ENCODE measurements around the gene PFKFB1. TPM values are rescaled to one million over a fixed set of nuclear protein-coding genes. Genes with fewer than 3 reads are reported as not detected.

The PFKFB1 gene
- total RNA-seq, 1 experiment from 2014 or later, result not detected

DNA sequence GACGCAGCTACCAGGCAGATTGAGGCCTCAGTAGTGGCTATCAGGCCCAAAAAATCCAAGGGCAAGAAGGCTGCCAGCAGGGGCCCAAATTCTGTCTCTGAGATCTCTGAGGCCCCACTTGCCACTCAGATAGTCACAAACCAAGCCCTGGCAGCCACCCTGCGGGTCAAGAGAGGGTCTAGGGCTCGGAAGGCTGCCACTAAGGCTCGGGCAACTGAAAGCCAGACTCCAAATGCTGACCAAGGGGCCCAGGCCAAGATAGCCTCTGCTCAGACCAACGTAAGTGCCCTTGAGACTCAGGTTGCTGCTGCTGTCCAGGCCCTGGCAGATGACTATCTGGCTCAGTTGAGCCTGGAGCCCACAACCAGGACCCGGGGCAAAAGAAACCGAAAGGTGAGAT lies 70.6 kb downstream of the PFKFB1 start:
- H3K9me3 ChIP-seq (ENCODE audit: low read depth, low read length, poor library complexity, severe bottlenecking), result no peaks in the 10 kb centered on the region
- H3K27ac ChIP-seq (ENCODE audit: low read depth, low read length, poor library complexity, severe bottlenecking), result no peak overlapping the region
- no peaks in the 10 kb centered on the region for H3K36me3 ChIP-seq (ENCODE audit: insufficient read depth, low read length, poor library complexity, severe bottlenecking)
- intact Hi-C loops (cut with micrococcal nuclease; ENCODE audit: unreplicated experiment), result no loop called here
- no TSS peak for BruUV-seq (replicated peaks)
- no peaks in the 10 kb centered on the region for H3K27me3 ChIP-seq (replicated peaks; ENCODE audit: insufficient read depth, low read depth, low read length, poor library complexity)
- DNase-seq (ENCODE audit: low spot score), result no peak
- POLR2A ChIA-PET (ENCODE audit: low non-redundant PET), result no interaction called here
- no peak for TF ChIP-seq EZH2 (IDR thresholded peaks at IDR 0.05; ENCODE audit: borderline replicate concordance, low read depth, low read length, poor library complexity, severe bottlenecking)
- TF ChIP-seq, protein P1, sequence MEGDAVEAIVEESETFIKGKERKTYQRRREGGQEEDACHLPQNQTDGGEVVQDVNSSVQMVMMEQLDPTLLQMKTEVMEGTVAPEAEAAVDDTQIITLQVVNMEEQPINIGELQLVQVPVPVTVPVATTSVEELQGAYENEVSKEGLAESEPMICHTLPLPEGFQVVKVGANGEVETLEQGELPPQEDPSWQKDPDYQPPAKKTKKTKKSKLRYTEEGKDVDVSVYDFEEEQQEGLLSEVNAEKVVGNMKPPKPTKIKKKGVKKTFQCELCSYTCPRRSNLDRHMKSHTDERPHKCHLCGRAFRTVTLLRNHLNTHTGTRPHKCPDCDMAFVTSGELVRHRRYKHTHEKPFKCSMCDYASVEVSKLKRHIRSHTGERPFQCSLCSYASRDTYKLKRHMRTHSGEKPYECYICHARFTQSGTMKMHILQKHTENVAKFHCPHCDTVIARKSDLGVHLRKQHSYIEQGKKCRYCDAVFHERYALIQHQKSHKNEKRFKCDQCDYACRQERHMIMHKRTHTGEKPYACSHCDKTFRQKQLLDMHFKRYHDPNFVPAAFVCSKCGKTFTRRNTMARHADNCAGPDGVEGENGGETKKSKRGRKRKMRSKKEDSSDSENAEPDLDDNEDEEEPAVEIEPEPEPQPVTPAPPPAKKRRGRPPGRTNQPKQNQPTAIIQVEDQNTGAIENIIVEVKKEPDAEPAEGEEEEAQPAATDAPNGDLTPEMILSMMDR (conservative IDR thresholded peaks at IDR 0.05; ENCODE audit: low read depth, low read length), result no peak
- H3K4me1 ChIP-seq (ENCODE audit: insufficient read depth, low read length, poor library complexity, severe bottlenecking), result no peaks in the 10 kb centered on the region
- H3K4me3 ChIP-seq (ENCODE audit: low read depth, low read length, poor library complexity, severe bottlenecking), result no peak overlapping the region
- CTCF ChIA-PET, result no interaction called here

DNA sequence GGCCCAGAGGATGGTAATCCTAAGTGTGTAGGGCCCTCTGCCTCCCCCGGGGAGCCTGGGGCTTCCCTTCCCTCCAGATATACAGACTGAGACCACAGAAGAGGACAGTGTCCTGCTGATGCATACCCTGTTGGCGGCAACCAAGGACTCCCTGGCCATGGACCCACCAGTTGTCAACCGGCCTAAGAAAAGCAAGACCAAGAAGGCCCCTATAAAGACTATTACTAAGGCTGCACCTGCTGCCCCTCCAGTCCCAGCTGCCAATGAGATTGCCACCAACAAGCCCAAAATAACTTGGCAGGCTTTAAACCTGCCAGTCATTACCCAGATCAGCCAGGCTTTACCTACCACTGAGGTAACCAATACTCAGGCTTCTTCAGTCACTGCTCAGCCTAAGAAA lies 71.4 kb downstream of the PFKFB1 start:
- ChIA-PET POLR2A (ENCODE audit: low non-redundant PET) (no interaction called here), CTCF (no interaction called here)
- Histone ChIP-seq H3K9me3 (ENCODE audit: low read depth, low read length, poor library complexity, severe bottlenecking) (no peaks in the 10 kb centered on the region), H3K36me3 (ENCODE audit: insufficient read depth, low read length, poor library complexity, severe bottlenecking) (no peaks in the 10 kb centered on the region), H3K27me3 (replicated peaks; ENCODE audit: insufficient read depth, low read depth, low read length, poor library complexity) (no peaks in the 10 kb centered on the region), H3K4me1 (ENCODE audit: insufficient read depth, low read length, poor library complexity, severe bottlenecking) (no peaks in the 10 kb centered on the region), H3K27ac (ENCODE audit: low read depth, low read length, poor library complexity, severe bottlenecking) (no peak overlapping the region), H3K4me3 (ENCODE audit: low read depth, low read length, poor library complexity, severe bottlenecking) (no peak overlapping the region)
- TF ChIP-seq EZH2 (IDR thresholded peaks at IDR 0.05; ENCODE audit: borderline replicate concordance, low read depth, low read length, poor library complexity, severe bottlenecking), result no peak
- TF ChIP-seq, protein P1 (conservative IDR thresholded peaks at IDR 0.05; ENCODE audit: low read depth, low read length), result no peak
- intact Hi-C loops (cut with micrococcal nuclease; ENCODE audit: unreplicated experiment), result no loop called here
- DNase-seq (ENCODE audit: low spot score), result no peak
- BruUV-seq (replicated peaks), result no TSS peak

DNA sequence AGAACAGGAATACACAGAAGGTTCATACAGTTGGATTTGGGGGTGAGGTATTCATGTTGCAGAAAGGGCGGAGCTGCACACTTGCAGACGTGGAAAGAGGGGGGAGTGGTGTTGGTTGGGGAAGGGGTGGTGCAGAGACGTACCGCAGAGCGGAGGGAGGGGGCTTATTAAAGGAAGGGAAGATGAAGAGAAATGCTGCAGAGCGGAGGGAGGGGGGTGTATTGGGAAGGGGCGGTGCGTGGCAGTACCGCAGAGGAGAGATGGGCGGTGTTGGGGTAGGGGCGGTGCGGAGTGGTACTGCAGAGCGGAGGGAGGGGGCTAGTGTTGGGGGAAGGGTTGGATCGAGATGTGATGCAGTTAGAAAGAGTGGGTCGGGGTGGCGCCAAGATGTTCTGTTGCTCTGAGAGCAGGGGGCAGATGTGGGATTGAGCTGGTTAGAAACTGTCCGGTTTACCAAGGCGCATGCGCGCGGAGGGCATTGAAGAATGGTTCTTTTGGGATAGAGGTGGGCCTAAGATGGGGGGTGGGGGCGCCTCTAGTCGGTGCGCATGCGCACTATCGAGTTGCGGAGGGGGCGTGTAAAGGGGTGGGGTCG lies 72.5 kb downstream of the PFKFB1 start:
- no peaks in the 10 kb centered on the region for H3K27me3 ChIP-seq (replicated peaks; ENCODE audit: insufficient read depth, low read depth, low read length, poor library complexity)
- POLR2A ChIA-PET (ENCODE audit: low non-redundant PET), result no interaction called here
- no peaks in the 10 kb centered on the region for H3K4me1 ChIP-seq (ENCODE audit: insufficient read depth, low read length, poor library complexity, severe bottlenecking)
- H3K36me3 ChIP-seq (ENCODE audit: insufficient read depth, low read length, poor library complexity, severe bottlenecking), result no peaks in the 10 kb centered on the region
- intact Hi-C loops (cut with micrococcal nuclease; ENCODE audit: unreplicated experiment), result no loop called here
- CTCF ChIA-PET, result interaction anchor here (1.0 kb wide), 1 partner anchor 79 kb away, joined by 3 read pairs; the partner anchor contains the start of gene APEX2
- no peaks in the 10 kb centered on the region for H3K9me3 ChIP-seq (ENCODE audit: low read depth, low read length, poor library complexity, severe bottlenecking)
- H3K4me3 ChIP-seq (ENCODE audit: low read depth, low read length, poor library complexity, severe bottlenecking), result peak overlapping the region; percentile 71
- BruUV-seq (replicated peaks), result no TSS peak
- peak; percentile 85 for DNase-seq (ENCODE audit: low spot score)
- H3K27ac ChIP-seq (ENCODE audit: low read depth, low read length, poor library complexity, severe bottlenecking), result no peak overlapping the region
- TF ChIP-seq, protein P1 (conservative IDR thresholded peaks at IDR 0.05; ENCODE audit: low read depth, low read length), result no peak
- no peak for TF ChIP-seq EZH2 (IDR thresholded peaks at IDR 0.05; ENCODE audit: borderline replicate concordance, low read depth, low read length, poor library complexity, severe bottlenecking)
